K562 (cell line): Measurements from ENCODE around the gene TIGAR. TPM values are rescaled to one million over a fixed set of nuclear protein-coding genes. Genes with fewer than 3 reads are reported as not detected.

Experiments
- ATAC-seq: fragments of 200-7000 bp; cut with Tn5 transposase; 3 replicates; pipeline ENCODE4 v1.9.1; 2020; ENCODE audit warnings: moderate library complexity
- BruUV-seq: library from RNA; stranded (reverse); fragments of 400-500 nt; replicated peaks from 2 replicates; lab custom pipeline; 2021; lab: Mats Ljungman, UMichigan
- CTCF ChIA-PET: fragments of 300-600 bp; formaldehyde crosslinking; extraction: SDS; loops from one replicate; lab custom pipeline; 2021; ENCODE audit warnings: low intra/inter-chr PET ratio; lab: Yijun Ruan, JAX
- POLR2A ChIA-PET: fragments of 300-600, 350-650 bp; sonication (Branson Sonifier 250); formaldehyde crosslinking; extraction: SDS; loops from one replicate; lab custom pipeline; 2021; ENCODE audit warnings: antibody characterized with exemption, inconsistent platforms; lab: Yijun Ruan, JAX
- DNase-seq, 4 experiments: peaks; one replicate each; pipeline versions ENCODE4 v3.0.0 to v3.0.0-alpha.2; 2011 to 2018; ENCODE audit warnings: low spot score in 3 of 4, mixed read lengths in 3 of 4; ENCODE audit errors: extremely low read depth in 1 of 4
- FAIRE-seq: peaks from 2 replicates; lab custom pipeline; 2011; peaks lifted over from hg19 to GRCh38; lab: Jason Lieb, UNC
- H2AFZ ChIP-seq: 2 replicates; pipeline ENCODE4 v1.6.0; 2011; ENCODE audit warnings: low read depth, low read length, control low read depth, inconsistent platforms
- H3K27ac ChIP-seq: fragments of 200-600 bp; 3 replicates; pipeline ENCODE4 v1.8.0; 2011; ENCODE audit warnings: low read depth, mild to moderate bottlenecking, control low read depth, inconsistent platforms, low read length, moderate library complexity, mixed read lengths; ENCODE audit errors: extremely low read depth
- H3K27me3 ChIP-seq, 2 experiments: fragments of 300-600 bp in 1 of 2; 2 replicates in 1 of 2; 3 replicates in 1 of 2; pipeline versions ENCODE4 v1.6.0 to v1.8.0; 2011; ENCODE audit warnings: inconsistent platforms in 2 of 2, low read length in 2 of 2, mild to moderate bottlenecking in 1 of 2, mixed read lengths in 1 of 2, moderate library complexity in 1 of 2; ENCODE audit not compliant: control insufficient read depth in 2 of 2, insufficient read depth in 2 of 2
- H3K36me3 ChIP-seq: fragments of 300-600 bp; 3 replicates; pipeline ENCODE4 v1.8.0; 2011; ENCODE audit warnings: mild to moderate bottlenecking, low read length, inconsistent platforms; ENCODE audit not compliant: control insufficient read depth, insufficient read depth
- H3K4me1 ChIP-seq, 2 experiments: fragments of 200-600 bp in 1 of 2; replicated peaks in 1 of 2; 2 replicates in 1 of 2; 3 replicates in 1 of 2; pipeline versions ENCODE4 v1.5.1 to v1.8.0; 2011; ENCODE audit warnings: inconsistent platforms in 2 of 2, low read length in 2 of 2, mild to moderate bottlenecking in 1 of 2, mixed read lengths in 1 of 2, moderate library complexity in 1 of 2; ENCODE audit not compliant: control insufficient read depth in 2 of 2, insufficient read depth in 2 of 2
- H3K4me2 ChIP-seq: 2 replicates; pipeline ENCODE4 v1.6.1; 2011; ENCODE audit warnings: low read length, control low read depth, inconsistent platforms, mixed read lengths; ENCODE audit not compliant: insufficient read depth
- H3K4me3 ChIP-seq: fragments of 200-600 bp; sonication (generic), shearing (Covaris generic); 2 replicates; pipeline ENCODE4 v1.5.1; 2016; ENCODE audit warnings: control low read depth, inconsistent platforms
- H3K79me2 ChIP-seq: fragments of 200-600 bp; 3 replicates; pipeline ENCODE4 v1.8.0; 2011; ENCODE audit warnings: low read length, inconsistent platforms; ENCODE audit not compliant: control insufficient read depth, insufficient read depth
- H3K9ac ChIP-seq, 2 experiments: 2 replicates each; pipeline versions ENCODE4 v1.6.0 to v1.6.1; 2011; ENCODE audit warnings: low read depth in 2 of 2, low read length in 2 of 2, control low read depth in 1 of 2, inconsistent platforms in 1 of 2, mild to moderate bottlenecking in 1 of 2, mixed read lengths in 1 of 2; ENCODE audit not compliant: insufficient read depth in 1 of 2
- H3K9me1 ChIP-seq: one replicate; pipeline ENCODE4 v1.6.0; 2011; ENCODE audit warnings: inconsistent platforms, mild to moderate bottlenecking, low read length, moderate library complexity; ENCODE audit not compliant: control insufficient read depth, insufficient read depth
- H3K9me3 ChIP-seq: replicated peaks from 2 replicates; pipeline ENCODE4 v1.5.1; 2011; ENCODE audit warnings: low read depth, low read length, inconsistent platforms; ENCODE audit not compliant: control insufficient read depth, insufficient read depth
- H4K20me1 ChIP-seq: replicated peaks from 2 replicates; pipeline ENCODE4 v1.6.1; 2011; ENCODE audit warnings: low read length, inconsistent platforms, mixed read lengths; ENCODE audit not compliant: control insufficient read depth, insufficient read depth
- ATF1 ChIP-seq, 2 experiments: fragments of 450-650 bp in 1 of 2; IDR thresholded peaks; 2 replicates each; pipeline ENCODE4 v1.6.1; 2016; ENCODE audit warnings: missing compliant biosample characterization in 1 of 2, missing genetic modification characterization in 1 of 2
- ATF3 ChIP-seq, 2 experiments: fragments of 450-650 bp in 1 of 2; sonication (generic) in 1 of 2; formaldehyde crosslinking in 1 of 2; IDR thresholded peaks in 1 of 2; conservative IDR thresholded peaks in 1 of 2; 2 replicates each; pipeline versions ENCODE4 v1.6.1 to v1.8.1; 2016 to 2023; ENCODE audit warnings: mild to moderate bottlenecking in 2 of 2, moderate library complexity in 2 of 2, inconsistent platforms in 1 of 2, missing genetic modification reagents in 1 of 2
- CBX2 ChIP-seq: fragments of 200-600 bp; sonication (generic); IDR thresholded peaks from one replicate; pipeline ENCODE4 v1.6.1; 2012; ENCODE audit warnings: mild to moderate bottlenecking, low read length, inconsistent platforms; ENCODE audit not compliant: insufficient read depth, poor library complexity, severe bottlenecking
- DIDO1 ChIP-seq: fragments of 450-650 bp; IDR thresholded peaks from 2 replicates; pipeline ENCODE4 v1.6.1; 2016; ENCODE audit warnings: low read depth, missing biosample characterization, missing genetic modification characterization
- EHMT2 ChIP-seq: fragments of 450-650 bp; IDR thresholded peaks from 2 replicates; pipeline ENCODE4 v1.6.1; 2018; ENCODE audit warnings: antibody characterized with exemption
- KHSRP ChIP-seq: fragments of 450-650 bp; IDR thresholded peaks from 2 replicates; pipeline ENCODE4 v1.6.1; 2017
- SMARCC2 ChIP-seq: fragments of 450-650 bp; IDR thresholded peaks from 2 replicates; pipeline ENCODE4 v1.6.1; 2017; ENCODE audit warnings: antibody characterized with exemption, moderate library complexity, mild to moderate bottlenecking, low read depth
- ZFP36 ChIP-seq: fragments of 150-350 bp; IDR thresholded peaks from 2 replicates; pipeline ENCODE4 v1.6.1; 2018; ENCODE audit warnings: low read length, low read depth; ENCODE audit not compliant: partially characterized antibody
- ZKSCAN1 ChIP-seq: fragments of 150-350 bp; IDR thresholded peaks from 2 replicates; pipeline ENCODE4 v1.6.1; 2016; ENCODE audit warnings: low read depth, low read length
- ZNF146 ChIP-seq: IDR thresholded peaks from one replicate; pipeline ENCODE4 v1.6.1; 2018; ENCODE audit warnings: missing compliant biosample characterization; ENCODE audit not compliant: unreplicated experiment
- ZNF354B ChIP-seq: fragments of 250-450 bp; sonication (Bioruptor Pico); IDR thresholded peaks from 2 replicates; pipeline ENCODE4 v1.4.0; 2020
- ZNF644 ChIP-seq: fragments of 200-800 bp; sonication (Bioruptor generic); IDR thresholded peaks from 2 replicates; pipeline ENCODE4 v1.6.1; 2016; ENCODE audit warnings: low read depth, missing genetic modification characterization, missing compliant biosample characterization
- WGBS: fragments of 100-300 bp; shearing (Covaris generic); methylation state at CpG from one replicate; pipeline ENCODE4 v1.1.6; 2016; ENCODE audit warnings: low coverage, mixed read lengths; ENCODE audit not compliant: insufficient coverage; ENCODE audit errors: missing lambda C conversion rate; 5-methylcytosine and 5-hydroxymethylcytosine counted together
- in situ Hi-C: fragments of 300-500 bp; cut with MboI; formaldehyde crosslinking; loops from 4 replicates; pipeline ENCODE4 v1.15.0; 2018; ENCODE audit warnings: inconsistent platforms, mixed read lengths
- intact Hi-C: fragments of 100-400 bp; cut with micrococcal nuclease; formaldehyde crosslinking; loops from 2 replicates; pipeline ENCODE4 v1.14.2; 2022
- polyA plus RNA-seq, 8 experiments: library from polyadenylated mRNA; depleted of rRNA in 4 of 8; stranded (reverse) in 5 of 8; unstranded in 3 of 8; fragments of >200 nt; fragmentation: Nextera tagmentation in 2 of 8; fragmentation: Illumina TruSeq in 1 of 8; extraction: Ambion mirVana in 2 of 8; extraction: Trizol in 1 of 8; gene quantifications; 2 replicates each; pipeline versions ENCODE4 v1.2.1 to v1.2.3, GENCODE V29; 2011 to 2014; ENCODE audit warnings: inconsistent platforms in 1 of 8, missing spikeins in 1 of 8
- total RNA-seq, 7 experiments: library from RNA; depleted of rRNA in 6 of 7; stranded (reverse); fragments of >200 nt in 6 of 7; fragmentation: Illumina TruSeq in 2 of 7; extraction: Trizol in 2 of 7; gene quantifications; 2 replicates each; pipeline versions ENCODE4 v1.2.1 to v1.2.3, GENCODE V29; 2011 to 2021; ENCODE audit warnings: low replicate concordance in 1 of 7

The TIGAR gene
- total and polyA plus RNA-seq, 9 of the 15 experiments (the other 6 are each of a cell fraction or from before 2014, with no cell fraction given): 0.11 to 1.0 (median 0.53) TPM; not detected in 2

- Histone ChIP-seq H3K4me3 (no peak overlapping the region), H3K9me3 (no peaks in the 10 kb centered on the region), H2AFZ (no peak overlapping the region), H4K20me1 (no peaks in the 10 kb centered on the region), H3K27ac (no peak overlapping the region), H3K4me2 (no peak overlapping the region), H3K27me3 (peaks cover 0 to 10% of the 10 kb centered on the region in 2 experiments; a peak in 2 of 5 replicates), H3K4me1 (peaks cover 0 to 6% of the 10 kb centered on the region in 2 experiments; a peak in 2 of 5 replicates), H3K9ac (no peak overlapping the region), H3K79me2 (no peaks in the 10 kb centered on the region), H3K36me3 (no peaks in the 10 kb centered on the region), H3K9me1 (no peaks in the 10 kb centered on the region)
- intact Hi-C loops (no loop called here), in situ Hi-C loops (loop anchor here (10.0 kb wide), 1 partner anchor 389 kb away; no protein-coding TSS in a partner anchor)
- DNase-seq (no peak), ATAC-seq (no peak), FAIRE-seq (no peak)
- TF ChIP-seq ZNF146 (CRISPR knock-in tag): no peak
- TF ChIP-seq EHMT2: no peak
- no peak for TF ChIP-seq SMARCC2
- TF ChIP-seq KHSRP: no peak
- no peak for TF ChIP-seq ZNF354B (CRISPR knock-in tag)
- no peak for TF ChIP-seq ZNF644 (tag)
- no peak for TF ChIP-seq DIDO1 (tag)
- no peak for TF ChIP-seq CBX2
- TF ChIP-seq ZKSCAN1: no peak
- no peak for TF ChIP-seq ATF1 (CRISPR knock-in tag; IDR thresholded peaks at IDR 0.05)
- no peak for TF ChIP-seq ATF1 (tag; IDR thresholded peaks at IDR 0.05)
- no peak for TF ChIP-seq ATF3 (IDR thresholded peaks at IDR 0.05)
- no peak for TF ChIP-seq ATF3 (CRISPR knock-in tag; conservative IDR thresholded peaks at IDR 0.05)
- no peak for TF ChIP-seq ZFP36
- WGBS: 5% methylated on average over 2 of the region's 2 CpGs
- BruUV-seq: no TSS peak
- ChIA-PET POLR2A (no interaction called here), CTCF (no interaction called here)
Measured at GRCh38 chr12:4366090-4366489, 45.1 kb downstream of the TIGAR start.
